Measurements from ENCODE around the gene PDE6C.

DNA sequence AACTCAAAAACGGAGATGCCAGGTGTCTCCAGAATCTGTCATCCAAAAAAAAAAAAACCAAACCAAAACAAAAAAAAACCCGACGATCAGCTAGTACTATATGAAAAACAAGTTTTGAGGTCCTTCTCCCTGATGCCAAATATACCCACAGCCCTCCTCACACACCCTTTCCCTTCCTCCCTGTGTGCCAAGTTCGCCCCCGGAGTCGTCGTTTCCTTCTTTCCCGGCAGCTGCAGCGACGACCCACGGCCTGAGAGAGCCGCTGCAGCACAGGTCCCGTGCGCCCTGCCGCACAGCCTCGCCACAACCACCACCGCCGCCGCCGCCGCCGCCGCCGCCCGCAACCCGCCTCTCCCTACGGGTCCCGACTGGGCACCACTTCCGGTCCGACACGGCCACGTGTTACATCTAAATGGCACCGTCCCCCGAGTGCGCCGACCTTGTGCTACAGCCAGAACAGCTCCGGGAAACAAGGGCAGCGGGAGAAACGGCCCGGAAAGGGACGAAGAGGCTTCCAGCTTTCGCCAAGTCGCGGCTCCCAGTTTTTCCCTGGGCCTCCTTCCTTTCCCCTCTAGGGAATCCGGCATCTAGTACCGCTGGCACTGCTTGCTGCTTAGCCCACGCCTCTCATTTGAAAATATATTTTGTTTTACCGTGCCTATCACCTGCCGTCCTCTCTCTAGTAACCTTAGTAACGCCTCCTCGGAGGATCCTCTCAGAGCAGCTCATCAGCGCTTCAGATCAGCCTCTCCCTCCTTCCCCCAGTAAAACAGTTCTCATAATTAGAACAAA is 90.1 kb downstream of the PDE6C start, which contains the start of gene FRA10AC1:
- TF ChIP-seq, protein P1, sequence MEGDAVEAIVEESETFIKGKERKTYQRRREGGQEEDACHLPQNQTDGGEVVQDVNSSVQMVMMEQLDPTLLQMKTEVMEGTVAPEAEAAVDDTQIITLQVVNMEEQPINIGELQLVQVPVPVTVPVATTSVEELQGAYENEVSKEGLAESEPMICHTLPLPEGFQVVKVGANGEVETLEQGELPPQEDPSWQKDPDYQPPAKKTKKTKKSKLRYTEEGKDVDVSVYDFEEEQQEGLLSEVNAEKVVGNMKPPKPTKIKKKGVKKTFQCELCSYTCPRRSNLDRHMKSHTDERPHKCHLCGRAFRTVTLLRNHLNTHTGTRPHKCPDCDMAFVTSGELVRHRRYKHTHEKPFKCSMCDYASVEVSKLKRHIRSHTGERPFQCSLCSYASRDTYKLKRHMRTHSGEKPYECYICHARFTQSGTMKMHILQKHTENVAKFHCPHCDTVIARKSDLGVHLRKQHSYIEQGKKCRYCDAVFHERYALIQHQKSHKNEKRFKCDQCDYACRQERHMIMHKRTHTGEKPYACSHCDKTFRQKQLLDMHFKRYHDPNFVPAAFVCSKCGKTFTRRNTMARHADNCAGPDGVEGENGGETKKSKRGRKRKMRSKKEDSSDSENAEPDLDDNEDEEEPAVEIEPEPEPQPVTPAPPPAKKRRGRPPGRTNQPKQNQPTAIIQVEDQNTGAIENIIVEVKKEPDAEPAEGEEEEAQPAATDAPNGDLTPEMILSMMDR (IDR thresholded peaks at IDR 0.05): peak; percentile 74
- TF ChIP-seq TCF7L2 (IDR thresholded peaks at IDR 0.05; ENCODE audit: low read depth, low read length): peak; percentile 69; the same call in 1 of the 2 replicates
- TF ChIP-seq POLR2AphosphoS5 (IDR thresholded peaks at IDR 0.05; ENCODE audit: low read depth, low read length): peak; percentile 95; the same call in 1 of the 2 replicates
- TF ChIP-seq, protein P2, sequence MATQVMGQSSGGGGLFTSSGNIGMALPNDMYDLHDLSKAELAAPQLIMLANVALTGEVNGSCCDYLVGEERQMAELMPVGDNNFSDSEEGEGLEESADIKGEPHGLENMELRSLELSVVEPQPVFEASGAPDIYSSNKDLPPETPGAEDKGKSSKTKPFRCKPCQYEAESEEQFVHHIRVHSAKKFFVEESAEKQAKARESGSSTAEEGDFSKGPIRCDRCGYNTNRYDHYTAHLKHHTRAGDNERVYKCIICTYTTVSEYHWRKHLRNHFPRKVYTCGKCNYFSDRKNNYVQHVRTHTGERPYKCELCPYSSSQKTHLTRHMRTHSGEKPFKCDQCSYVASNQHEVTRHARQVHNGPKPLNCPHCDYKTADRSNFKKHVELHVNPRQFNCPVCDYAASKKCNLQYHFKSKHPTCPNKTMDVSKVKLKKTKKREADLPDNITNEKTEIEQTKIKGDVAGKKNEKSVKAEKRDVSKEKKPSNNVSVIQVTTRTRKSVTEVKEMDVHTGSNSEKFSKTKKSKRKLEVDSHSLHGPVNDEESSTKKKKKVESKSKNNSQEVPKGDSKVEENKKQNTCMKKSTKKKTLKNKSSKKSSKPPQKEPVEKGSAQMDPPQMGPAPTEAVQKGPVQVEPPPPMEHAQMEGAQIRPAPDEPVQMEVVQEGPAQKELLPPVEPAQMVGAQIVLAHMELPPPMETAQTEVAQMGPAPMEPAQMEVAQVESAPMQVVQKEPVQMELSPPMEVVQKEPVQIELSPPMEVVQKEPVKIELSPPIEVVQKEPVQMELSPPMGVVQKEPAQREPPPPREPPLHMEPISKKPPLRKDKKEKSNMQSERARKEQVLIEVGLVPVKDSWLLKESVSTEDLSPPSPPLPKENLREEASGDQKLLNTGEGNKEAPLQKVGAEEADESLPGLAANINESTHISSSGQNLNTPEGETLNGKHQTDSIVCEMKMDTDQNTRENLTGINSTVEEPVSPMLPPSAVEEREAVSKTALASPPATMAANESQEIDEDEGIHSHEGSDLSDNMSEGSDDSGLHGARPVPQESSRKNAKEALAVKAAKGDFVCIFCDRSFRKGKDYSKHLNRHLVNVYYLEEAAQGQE (IDR thresholded peaks at IDR 0.05; ENCODE audit: insufficient read depth in 1 of 2, low read depth in 2 of 2, low read length in 1 of 2): peak; percentile 32 to 78; a peak in 3 of 4 replicates

All from Panc1 (cell line).